ENCODE data around the gene ARHGDIA.

Gene ARHGDIA

GRCh38 chr17:81863833-81864768 lies 7.0 kb downstream of the ARHGDIA start:
- DNase-seq (ENCODE audit: low read depth), result no peak

- DNase-seq (ENCODE audit: low read depth), result no peak
These were observed 7.9 kb downstream of the ARHGDIA start for GRCh38 chr17:81863123-81863675.

- DNase-seq (ENCODE audit: low read depth), result peak; percentile 100
These were observed 10.2 kb downstream of the ARHGDIA start for GRCh38 chr17:81860756-81861568.

- no peak for DNase-seq (ENCODE audit: low read depth)
These were observed 11.0 kb downstream of the ARHGDIA start, which contains the start of gene P4HB for GRCh38 chr17:81859906-81860755. Gene P4HB (minus strand): TSS chr17:81860535. CDS start chr17:81860471, 64 bp downstream.

- DNase-seq (ENCODE audit: low read depth), result no peak
These were observed 11.9 kb downstream of the ARHGDIA start for GRCh38 chr17:81858967-81859905.

GRCh38 chr17:81858170-81858966 lies 12.8 kb downstream of the ARHGDIA start:
- no peak for DNase-seq (ENCODE audit: low read depth)

- DNase-seq (ENCODE audit: low read depth), result no peak
These were observed 16.0 kb downstream of the ARHGDIA start for GRCh38 chr17:81854974-81855774.

GRCh38 chr17:81852237-81852636 lies 18.9 kb downstream of the ARHGDIA start:
- no peak for DNase-seq (ENCODE audit: low read depth)

GRCh38 chr17:81851423-81851822 lies 19.7 kb downstream of the ARHGDIA start:
- no peak for DNase-seq (ENCODE audit: low read depth)

- DNase-seq (ENCODE audit: low read depth), result no peak
These were observed 21.7 kb downstream of the ARHGDIA start for GRCh38 chr17:81849457-81849856.

GRCh38 chr17:81846743-81847689 lies 24.1 kb downstream of the ARHGDIA start:
- no peak for DNase-seq (ENCODE audit: low read depth)

- no peak for DNase-seq (ENCODE audit: low read depth)
These were observed 25.0 kb downstream of the ARHGDIA start for GRCh38 chr17:81845881-81846742.

GRCh38 chr17:81845361-81845760 lies 25.8 kb downstream of the ARHGDIA start:
- no peak for DNase-seq (ENCODE audit: low read depth)

- DNase-seq (ENCODE audit: low read depth), result no peak
These were observed 26.2 kb downstream of the ARHGDIA start for GRCh38 chr17:81844887-81845286.

- DNase-seq (ENCODE audit: low read depth), result no peak
These were observed 26.7 kb downstream of the ARHGDIA start for GRCh38 chr17:81844327-81844851.

- DNase-seq (ENCODE audit: low read depth), result no peak
These were observed 27.3 kb downstream of the ARHGDIA start for GRCh38 chr17:81843713-81844326.

Data from stromal cell of bone marrow (primary cell).